ENCODE results near the gene PISD.

DNA sequence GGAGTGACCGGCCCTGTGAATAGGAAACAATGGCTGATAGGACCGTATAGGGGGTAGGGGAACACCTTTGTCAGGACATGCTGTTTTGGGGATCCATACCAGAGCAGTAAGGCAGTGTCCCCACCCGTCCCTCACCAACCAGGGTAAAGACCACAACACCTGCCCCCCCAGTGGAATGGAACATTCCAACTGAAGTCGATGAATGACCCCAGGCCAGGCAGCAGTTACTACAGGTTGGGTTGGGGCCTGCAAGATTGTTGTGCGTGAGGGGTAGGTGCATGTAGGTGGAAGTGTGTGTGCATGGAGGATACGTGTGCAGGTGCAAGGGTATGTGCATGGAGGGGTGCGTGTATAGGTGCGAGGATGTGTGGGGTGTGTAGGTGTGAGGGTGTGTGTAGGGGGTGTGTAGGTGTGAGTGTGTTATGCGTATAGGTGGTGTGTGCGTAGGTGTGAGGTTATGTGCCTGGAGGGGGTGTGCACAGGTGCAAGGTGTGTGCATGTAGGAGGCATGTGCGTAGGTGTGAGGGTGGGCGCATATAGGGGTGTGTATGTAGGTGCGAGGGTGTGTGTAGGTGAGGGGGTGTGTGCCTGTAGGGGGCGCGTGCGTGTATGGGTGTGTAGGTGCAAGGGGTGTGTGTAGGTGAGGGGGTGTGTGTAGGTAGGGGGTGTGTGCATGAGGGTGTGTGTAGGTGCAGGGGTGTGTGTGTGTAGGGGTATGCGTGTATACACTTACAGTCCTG, 32.9 kb downstream of the PISD start:
- TF ChIP-seq EP300 (IDR thresholded peaks at IDR 0.05; ENCODE audit: low read depth), result no peak
- no peak for TF ChIP-seq POLR2AphosphoS5 (IDR thresholded peaks at IDR 0.05)
